NCI-H1417 treated with DMSO at 0.1 percent for 48 hours (cell line): Measurements from ENCODE around the gene VSIR.

Source experiments
- DNase-seq: peaks from one replicate; lab custom pipeline; 2025; lab: John Stamatoyannopoulos, UW

Gene VSIR

DNA sequence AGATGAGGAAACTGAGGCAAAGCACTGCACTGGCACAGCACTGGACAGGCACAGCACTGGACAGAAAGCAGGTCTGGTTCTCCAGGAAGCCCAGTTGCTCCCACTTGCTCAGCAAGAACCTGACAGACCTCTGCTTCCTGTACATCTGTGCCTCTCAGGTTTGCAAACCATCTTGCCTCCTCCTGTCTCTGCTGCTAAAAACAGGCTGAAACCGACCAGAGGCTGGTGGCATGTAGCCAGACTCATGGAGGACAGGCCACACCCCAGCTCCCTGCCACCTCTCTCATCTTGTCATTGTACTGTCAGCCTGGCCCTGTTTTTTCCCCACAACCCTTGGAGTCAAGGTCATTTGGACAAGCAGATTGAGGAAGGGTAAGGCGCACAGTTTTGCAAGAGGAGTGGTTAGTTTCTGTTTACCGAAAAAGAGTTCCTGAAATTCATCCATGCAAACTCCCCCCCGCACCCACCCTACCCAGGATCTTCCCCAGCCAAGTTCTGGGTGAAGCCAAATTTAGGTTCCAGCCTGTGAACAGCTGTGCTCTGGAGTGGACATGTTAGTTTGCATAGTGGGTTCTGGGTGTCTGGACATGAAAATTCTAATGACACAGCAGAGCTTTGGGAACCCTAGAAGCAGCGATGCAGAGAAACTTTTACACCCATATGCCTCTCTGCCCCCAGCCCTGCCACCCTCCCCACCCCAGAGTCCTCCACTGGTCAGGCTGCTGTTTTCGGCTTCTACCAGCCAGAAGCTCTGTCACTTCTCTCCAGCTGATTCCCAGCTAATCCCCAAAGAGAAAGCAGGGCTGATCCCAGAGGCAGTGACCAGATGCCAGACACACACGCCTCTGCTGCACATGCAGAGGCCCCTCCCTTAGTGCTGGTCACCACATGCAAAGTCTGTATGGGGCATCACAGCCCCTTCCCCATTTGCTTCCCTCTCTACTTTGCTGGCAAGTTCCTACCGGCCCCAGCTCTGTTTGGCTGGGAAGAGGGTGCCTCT is 45.3 kb downstream of the VSIR start:
- DNase-seq, result no peak

DNA sequence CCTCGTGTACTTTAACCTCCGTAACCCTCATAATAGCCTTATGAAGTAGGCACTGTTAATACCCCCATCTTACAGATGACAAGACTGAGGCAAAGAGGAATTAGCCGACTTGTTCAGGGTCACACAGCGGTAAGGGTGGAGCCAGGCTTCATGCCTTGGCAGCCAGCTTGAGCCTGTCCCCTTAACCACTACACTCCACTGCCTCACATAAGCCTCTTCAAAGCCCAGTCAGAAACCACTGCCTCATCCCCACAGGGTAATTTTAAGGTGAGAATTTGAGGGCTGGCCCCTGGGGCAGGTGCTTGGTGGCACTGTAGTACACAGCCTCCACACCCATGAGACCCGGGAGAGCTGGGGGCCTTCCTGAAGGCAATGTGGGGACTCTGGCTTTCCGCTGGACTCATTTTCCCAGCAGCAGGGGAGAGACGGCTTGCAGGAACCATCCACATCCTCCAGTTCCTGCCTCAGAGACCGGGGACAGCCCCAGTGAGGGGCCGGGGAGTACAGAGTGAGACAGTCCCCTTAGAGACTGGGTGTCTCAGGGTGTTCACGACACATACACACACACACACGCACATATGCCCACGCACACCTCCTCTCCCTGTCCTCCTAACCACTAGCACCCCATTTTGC is 46.1 kb downstream of the VSIR start:
- DNase-seq, result no peak

DNA sequence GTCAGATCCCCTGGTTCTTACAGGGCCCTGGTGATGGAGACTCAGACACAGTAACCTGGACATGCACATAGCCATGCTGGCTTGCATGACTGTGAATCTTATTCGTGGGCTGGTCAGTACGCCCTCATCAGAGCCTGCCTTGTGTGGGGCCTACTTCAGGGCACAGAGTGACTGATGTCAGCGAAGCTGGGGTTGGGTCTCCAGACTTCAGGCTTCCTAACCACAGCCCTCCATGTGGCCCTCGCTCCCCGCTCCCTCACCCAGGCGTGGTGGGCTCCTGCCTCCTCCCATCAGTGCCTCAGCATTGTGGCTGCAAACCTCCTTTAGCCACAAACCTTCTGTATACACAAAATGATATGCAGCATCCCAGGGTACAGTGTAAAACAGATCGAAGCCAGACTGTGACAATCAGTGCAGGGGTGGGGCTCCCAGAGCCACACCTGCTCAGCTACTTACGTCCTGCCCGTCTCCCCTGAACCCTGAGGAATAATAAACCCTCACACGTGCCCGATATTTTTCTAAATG is 46.7 kb downstream of the VSIR start:
- no peak for DNase-seq

DNA sequence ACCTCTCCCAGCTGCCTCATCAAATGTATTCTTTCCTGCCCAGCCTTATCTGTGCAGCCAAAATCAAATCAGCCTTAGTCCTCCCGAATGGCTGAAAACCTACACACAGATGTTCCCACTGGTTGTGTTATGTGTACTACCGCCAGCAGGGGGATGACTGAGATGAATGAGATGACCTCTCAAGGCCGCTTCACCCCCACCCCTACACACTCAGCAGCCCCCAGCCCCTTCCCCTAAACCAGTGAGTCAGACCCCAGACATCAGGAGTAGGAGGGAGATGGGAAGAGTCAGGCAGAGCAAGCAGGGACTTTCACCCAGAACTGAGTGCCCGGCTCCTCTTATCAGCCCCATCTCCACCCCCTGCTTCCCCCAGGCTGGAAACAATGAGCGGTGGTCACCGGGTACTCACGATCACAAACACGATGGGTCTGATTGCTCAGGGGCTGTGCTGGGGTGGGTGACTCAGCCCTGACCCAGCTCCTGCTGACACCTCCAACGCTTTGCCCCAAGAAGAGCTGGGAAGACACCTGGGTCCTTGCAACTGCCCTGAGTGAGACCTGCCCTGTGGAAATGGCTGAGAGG is 47.2 kb downstream of the VSIR start:
- DNase-seq, result no peak

DNA sequence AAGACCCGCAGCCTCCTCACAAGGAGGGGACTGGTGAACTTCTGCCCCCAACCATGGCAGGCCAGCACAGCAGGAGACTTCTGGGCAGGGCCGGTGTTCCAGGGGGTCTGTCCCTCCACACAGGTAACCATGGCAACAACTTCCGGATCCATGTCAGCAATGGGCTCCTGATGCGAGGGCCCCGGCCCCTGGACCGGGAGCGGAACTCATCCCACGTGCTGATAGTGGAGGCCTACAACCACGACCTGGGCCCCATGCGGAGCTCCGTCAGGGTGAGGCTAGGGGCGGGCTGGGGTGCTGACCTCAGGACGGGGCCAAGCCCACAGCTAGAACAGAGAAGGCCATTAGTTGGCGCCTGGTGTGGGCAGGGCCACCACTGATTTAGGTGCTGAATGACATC is 48.1 kb downstream of the VSIR start:
- DNase-seq, result no peak

DNA sequence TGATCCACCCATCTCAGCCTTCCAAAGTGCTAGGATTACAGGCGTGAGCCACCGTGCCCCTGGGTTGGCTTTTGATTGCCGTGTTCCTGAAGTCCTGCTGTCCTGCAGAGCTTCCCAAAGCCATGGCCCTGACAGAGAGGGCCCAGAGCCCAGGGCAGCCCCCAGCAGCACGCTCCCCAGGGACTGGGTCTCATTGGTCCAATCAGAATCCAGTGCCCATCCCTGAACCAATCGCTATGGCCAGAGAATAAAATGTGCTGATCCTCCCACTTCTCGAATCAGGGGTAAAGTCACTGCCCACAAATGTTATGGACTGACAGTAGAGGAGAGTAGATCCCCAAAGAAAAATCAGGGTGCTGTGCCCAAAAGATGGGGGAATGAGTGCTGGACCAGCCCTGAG is 48.8 kb downstream of the VSIR start:
- no peak for DNase-seq

DNA sequence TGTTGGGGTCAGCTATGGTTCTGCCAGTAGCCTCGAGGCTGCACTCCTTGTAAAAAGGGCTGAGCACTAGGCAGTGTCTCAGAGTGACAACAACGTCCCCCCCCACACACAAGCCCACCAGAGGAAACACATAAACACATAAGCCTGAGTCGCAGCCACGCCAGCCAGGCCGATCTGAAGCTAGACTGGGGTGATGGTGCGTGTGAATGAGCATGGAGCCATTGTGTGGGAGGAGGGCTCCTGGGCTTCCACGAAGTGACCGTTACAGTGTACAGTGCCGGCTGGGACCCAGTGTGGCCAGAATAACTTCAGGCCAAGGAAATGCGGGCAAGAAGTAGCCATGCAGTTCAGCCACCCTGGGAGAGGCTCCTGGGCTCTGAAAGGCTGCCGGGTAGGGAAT is 50.0 kb downstream of the VSIR start:
- no peak for DNase-seq

DNA sequence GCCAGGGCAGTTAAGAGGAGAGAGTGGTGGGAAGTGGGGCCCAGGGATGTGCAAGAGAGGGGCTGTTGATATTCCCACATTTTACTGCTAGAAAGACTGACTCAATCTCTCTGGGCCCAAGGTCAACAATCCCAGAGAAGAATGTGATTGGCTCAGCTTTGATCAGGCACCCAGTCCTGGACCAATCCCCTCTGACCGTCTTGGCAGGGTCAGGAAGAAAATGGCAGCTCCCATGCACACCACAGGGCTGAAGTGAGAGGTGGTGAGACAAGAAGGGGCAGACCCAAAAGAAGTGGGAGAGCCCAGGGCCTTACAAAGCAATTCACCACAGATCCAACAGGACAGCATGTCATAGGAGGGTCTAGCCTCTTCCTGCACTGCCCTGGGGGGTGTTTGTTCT is 50.5 kb downstream of the VSIR start:
- no peak for DNase-seq

DNA sequence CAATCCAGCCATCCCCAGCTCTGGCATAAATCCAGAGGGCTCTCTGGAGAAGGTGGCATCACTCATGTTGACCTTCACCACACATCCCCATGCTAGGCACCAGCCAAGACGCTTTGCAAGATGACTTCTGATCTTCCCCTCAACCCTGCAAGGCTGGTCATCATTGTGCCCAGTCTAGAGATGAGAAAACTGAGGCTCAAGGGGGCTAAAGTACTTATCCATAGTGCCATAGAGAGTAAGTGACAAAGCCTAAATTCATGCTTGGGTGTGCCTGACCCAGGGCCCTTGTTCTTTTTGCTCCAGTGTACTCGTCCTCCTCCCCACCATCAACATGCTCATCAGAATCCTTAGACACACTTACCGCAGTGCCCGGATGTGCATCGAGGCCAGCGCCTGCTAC is 52.0 kb downstream of the VSIR start:
- DNase-seq, result no peak

DNA sequence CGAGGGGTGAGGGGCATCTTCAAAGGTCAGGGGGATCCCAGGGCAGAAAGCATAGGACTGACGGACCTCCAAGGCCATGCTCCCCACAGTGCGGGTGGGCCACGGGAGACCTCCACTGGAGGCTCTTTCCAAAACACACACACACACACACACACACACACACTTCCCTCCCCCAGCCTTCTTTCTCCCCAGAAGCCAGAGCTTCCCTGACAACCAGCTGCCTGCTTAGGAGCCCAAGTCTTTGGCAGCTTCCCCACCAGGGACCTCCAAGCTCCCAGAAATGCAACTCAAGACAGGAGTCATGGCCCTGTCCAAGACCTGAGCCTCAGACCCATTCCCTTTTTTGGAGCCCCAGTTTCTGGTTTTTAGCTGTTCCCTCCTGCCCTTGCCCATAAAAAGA is 53.0 kb downstream of the VSIR start:
- no peak for DNase-seq

DNA sequence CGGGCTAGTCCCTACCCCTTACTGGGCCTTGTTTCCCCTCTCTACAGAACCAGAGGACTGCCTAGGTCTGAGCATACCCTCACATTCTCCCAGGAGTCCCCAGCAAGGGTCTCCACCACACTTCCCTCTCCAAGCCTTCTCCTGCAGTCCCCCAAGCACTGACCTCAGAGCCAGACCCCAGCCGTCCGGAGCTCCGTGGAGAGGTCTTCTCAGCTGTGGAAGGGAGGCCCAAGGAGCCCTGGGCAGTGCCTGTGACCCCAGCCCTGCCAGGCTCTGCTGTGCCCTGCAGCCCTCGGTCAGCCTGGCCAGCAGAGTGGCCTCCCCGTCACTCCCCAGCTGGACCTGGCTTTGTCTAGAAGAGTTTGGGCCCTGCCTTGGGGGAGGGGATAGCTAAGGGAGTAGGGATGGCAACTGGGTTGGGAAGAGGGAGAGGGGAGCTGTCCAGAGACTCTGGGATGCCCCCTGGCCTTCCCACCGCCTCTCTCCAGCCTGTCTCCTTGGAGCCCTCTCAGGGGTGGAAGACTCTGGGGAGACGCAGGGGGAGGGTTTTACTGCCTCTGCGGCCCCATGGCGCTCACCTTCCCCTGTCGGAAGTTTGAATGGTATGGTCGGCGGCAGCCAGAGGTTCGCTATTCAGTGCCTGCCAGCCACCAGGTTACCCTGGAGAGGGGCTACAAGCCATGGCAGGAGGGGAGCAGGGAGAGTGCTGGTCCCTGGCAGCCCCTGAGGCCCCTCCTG is 53.7 kb downstream of the VSIR start, which contains the start of gene C10orf105:
Gene C10orf105 (minus strand): TSS at position 315 of the 738 bp plus-strand sequence. CDS start 3,441 bp downstream, outside the sequence.
- no peak for DNase-seq

DNA sequence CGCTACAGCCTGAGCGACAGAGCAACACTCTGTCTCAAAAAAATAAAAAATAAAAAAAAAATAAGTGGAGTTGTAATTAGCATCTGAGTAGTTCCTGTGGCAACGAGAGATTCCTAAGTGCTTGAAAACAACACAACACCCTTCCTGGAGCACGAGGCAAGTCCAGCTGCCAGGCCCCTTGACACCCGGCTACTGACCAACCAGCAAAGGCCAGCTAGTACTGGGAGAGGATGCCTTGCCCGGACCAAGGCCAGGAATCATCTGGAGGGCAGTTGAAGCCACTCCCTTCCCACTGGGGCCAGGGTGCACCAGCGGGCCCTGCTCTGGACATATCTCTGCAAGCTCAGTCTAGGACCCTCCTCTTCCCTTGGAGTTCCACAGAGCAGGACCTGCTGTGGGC is 54.3 kb downstream of the VSIR start:
- DNase-seq, result no peak

DNA sequence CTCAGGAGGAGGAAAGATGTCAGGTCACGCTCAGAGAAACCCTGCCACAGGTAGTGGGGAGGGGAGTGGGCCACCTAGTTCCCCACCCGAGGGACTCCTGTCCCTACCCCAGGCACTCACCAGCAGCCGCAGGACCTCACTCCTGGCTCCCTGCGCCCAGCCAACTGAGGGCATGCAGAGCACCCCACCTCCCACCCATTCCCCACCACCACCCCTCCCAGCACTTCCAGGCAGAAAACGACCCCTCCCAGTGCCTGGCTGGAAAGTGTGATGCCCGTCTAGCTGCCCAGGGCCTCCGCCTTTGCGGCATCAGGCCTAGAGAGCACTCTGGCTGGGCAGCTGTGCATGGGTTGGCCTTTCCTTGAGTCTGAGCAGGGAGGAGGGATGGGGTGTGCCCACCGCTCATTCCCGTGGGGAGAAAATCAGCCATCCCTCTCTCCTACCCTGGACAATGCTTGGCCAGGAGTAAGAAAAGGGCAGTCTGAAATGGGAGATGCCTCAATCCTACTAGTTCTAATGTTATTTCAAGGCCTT is 55.1 kb downstream of the VSIR start:
- no peak for DNase-seq

DNA sequence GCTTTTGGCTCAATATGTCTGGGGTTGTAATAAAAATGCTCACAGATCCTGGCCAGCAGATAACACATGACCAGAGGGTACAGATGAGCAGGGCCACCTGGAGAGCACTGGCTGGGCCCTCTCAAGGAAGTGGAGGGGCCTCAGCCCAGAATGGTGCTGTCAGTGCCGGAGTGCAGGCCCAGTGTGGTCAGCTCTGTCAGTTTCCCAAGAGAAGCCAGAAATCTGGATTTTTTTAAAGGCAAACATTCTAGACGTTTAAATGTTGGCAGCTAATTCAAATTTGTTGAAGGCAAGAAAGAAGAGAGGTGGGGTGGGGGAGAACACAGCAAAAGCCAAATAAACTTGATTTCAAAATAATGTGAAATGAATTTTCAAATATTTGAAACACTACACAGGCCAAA is 55.8 kb downstream of the VSIR start:
- DNase-seq, result no peak

DNA sequence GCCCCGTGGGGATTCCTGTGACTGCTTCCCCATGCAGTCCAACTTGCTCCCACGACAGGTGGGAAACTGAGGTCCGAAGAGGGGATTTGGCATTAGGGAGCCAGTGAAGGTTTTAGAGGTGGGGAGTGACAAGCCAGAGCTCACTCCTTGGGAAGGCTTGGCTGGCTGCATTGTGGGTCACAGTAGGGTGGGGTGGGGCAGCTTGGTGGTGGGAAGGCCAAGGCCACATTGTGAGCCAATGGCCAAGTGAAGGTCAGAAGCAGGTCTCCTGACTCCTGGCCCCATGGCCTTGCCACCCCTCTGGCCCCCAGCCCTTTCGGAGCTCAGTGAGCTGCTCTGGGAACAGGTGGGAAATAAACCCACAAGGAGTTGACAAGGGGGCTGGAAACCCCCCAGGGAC is 56.3 kb downstream of the VSIR start:
- no peak for DNase-seq

DNA sequence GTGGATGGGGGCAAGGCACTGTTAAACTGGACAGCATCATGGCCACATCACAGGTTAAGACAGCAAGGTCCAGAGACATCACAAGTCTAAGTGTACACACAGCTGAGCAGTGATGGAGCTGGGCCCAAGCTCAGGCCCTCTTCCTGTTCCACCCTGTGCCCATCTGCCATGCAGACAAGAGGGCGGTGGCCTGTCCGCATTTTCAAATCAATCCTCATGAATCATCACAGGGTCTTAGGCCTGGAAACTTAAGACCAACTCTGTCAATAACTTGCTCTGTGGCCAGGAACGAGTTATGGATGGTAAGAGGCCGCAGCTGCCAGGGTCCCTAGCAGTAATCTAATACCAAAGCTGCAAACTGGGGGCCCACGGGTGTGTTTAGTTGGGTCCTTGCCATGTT is 56.9 kb downstream of the VSIR start:
- no peak for DNase-seq

DNA sequence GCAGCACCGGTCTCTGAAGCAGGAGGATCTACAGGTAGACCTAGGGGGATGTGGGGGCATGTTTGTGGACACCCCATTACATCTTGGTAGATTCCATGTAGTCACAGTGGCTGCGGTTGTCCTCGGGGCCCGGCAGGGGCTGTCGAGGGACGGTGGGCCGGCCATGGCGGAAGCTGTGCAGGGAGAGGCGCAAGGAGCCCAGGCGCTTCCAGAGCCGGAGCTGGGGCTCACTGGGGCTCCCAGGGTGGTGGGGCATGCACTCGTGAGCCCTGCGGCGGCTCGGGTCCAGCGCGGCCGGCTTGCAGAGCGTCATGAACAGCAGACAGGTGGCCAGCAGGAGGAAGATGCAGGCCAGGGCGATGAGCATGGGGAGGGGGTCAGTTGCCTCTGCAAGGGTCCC is 57.5 kb downstream of the VSIR start:
- DNase-seq, result no peak

DNA sequence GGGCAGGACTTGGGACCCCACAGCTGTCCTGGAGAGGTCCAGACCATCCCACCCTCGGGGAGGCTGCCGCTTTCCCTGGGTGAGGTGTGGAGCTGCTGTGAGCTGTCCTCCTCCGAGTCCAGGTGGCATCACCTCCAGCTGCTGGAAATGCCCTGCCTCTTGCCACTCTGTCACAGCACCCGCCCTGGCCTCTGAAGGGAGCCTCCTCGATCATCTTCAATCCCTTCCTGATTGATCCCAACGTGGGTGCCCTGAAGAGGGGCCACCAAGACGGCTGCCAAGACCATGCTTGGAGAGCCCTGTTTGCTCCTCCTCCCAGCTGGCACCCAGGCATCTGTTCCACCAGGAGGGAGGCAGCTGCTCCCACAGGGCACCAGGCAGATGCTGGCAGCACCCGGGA is 58.3 kb downstream of the VSIR start:
- DNase-seq, result no peak

DNA sequence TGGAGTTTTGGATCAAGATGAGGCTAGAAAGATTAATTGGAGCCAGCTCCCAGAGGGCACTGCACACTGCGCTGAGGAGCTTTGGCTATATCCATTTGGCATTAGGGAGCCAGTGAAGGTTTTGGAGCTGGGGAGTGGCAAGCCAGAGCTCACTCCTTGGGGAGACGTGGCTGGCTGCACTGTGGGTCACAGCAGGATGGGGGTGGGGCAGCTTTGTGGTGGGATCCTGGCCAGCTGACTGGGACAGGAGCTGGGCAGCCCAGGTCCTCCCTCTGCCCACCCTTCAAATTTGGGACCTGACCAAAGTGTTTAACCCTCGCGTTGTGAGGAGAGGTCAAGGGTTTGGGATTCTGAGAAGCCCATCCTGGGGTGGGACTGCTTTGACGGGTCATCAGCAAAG is 58.7 kb downstream of the VSIR start:
- no peak for DNase-seq

DNA sequence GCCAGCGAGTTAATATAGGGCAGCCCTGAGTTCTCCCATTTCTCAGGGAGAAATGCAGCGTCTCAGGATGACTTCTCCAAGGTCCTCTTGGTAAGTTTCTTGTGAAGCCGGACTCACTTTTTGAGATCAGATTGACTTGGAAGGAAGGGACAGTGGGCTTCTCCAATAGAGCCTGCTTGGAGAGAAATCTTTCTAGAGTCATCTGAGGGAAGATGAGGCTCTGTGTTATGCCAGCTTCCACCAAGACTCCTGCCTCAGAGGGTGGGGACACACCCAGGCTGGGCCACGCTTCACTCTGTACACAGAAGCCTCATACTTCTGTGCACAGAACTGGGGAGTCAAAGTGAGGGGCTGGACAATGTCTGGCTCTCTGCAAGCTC is 59.3 kb downstream of the VSIR start:
- no peak for DNase-seq

DNA sequence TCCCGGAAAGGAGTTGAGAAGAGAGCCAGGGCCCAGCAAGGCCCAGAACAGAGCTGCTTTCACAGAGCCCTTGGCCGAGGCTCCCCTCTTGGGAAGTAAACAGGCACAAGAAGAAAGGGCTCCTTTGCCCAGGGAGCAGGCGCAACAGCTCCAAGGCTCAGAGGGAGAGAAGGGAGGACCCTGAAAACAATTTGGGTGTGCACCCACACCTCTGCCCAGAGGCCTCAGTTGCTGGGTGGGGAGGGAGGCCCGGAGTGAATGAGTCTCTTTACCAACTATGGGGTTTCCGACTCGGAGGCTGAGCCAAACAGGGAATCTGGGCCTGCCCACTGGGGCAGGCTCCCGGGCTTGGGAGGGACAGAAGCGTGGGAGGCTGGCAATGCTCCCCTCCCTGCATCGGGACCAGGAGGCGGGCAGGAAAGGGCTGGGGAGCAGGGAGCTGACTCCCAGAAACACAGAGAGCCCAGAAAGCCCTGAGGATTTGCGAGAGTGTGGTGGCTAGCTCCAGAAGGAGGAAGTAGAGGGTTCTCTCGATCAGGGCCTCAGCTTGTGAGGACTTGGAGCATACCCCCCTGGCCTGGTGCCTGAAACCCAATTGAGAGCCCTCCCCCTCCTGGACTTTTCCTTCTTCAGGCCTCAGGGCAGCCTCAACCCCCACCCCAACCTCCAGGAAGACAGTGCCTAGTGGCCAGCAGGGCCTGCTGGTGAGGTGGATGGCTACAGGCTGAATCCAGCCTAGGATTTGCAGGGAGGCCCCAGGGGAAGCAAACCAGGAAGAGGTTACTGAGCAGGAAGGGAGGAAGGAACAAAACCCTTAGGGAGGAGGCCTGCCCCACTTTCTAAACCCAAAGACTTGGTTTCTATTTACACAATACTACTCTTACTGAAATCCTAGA is 59.9 kb downstream of the VSIR start:
- no peak for DNase-seq
